Activated CD8-positive, alpha-beta memory T cell treated with anti-CD3 and anti-CD28 coated beads for 1 hour (primary cell): ENCODE results near the gene CHMP1B.
"Not testable (repeated sequence)": the region's sequence is repeated elsewhere in the genome, so short reads cannot be mapped to it uniquely, and the experiment has no call there.

Source experiments
- DNase-seq, 2 donors: peaks; one replicate each; pipeline ENCODE4 v3.0.0-alpha.2; 2020; ENCODE audit warnings: low read depth in 1 of 2; ENCODE audit errors: extremely low read depth in 1 of 2

The CHMP1B gene

GRCh38 chr18:11866764-11867163 lies 15.6 kb downstream of the CHMP1B start:
- no peak for DNase-seq

GRCh38 chr18:11868230-11868629 lies 17.0 kb downstream of the CHMP1B start:
- DNase-seq = no peak

GRCh38 chr18:11871501-11871900 lies 20.3 kb downstream of the CHMP1B start:
- no peak for DNase-seq

- DNase-seq = no peak
These were observed 21.4 kb downstream of the CHMP1B start for GRCh38 chr18:11872479-11873136.

GRCh38 chr18:11873670-11874340 lies 22.6 kb downstream of the CHMP1B start:
- no peak for DNase-seq

GRCh38 chr18:11874676-11875075 lies 23.5 kb downstream of the CHMP1B start:
- DNase-seq = no peak

- DNase-seq = no peak
These were observed 26.4 kb downstream of the CHMP1B start for GRCh38 chr18:11877497-11878135.

GRCh38 chr18:11880586-11881304 lies 29.5 kb downstream of the CHMP1B start:
- DNase-seq = no peak

- no peak for DNase-seq
These were observed 31.4 kb downstream of the CHMP1B start for GRCh38 chr18:11882636-11883035.

- DNase-seq = no peak
These were observed 31.9 kb downstream of the CHMP1B start for GRCh38 chr18:11883153-11883552.

GRCh38 chr18:11884396-11885030 lies 33.3 kb downstream of the CHMP1B start:
- DNase-seq = no peak

- DNase-seq = no peak
These were observed 34.2 kb downstream of the CHMP1B start for GRCh38 chr18:11885278-11885947.

- no peak for DNase-seq
These were observed 35.4 kb downstream of the CHMP1B start for GRCh38 chr18:11886577-11887110.

GRCh38 chr18:11887328-11888128 lies 36.3 kb downstream of the CHMP1B start:
- DNase-seq = no peak

GRCh38 chr18:11888726-11889125 lies 37.5 kb downstream of the CHMP1B start:
- DNase-seq = no peak

GRCh38 chr18:11889284-11889683 lies 38.1 kb downstream of the CHMP1B start:
- no peak for DNase-seq

GRCh38 chr18:11891737-11892136 lies 40.5 kb downstream of the CHMP1B start:
- no peak for DNase-seq

- not testable (repeated sequence) for DNase-seq
These were observed 41.2 kb downstream of the CHMP1B start for GRCh38 chr18:11892438-11892837.

- no peak for DNase-seq
These were observed 46.6 kb downstream of the CHMP1B start for GRCh38 chr18:11897781-11898180.
